HG03066 (cell line): ENCODE measurements around the gene PERM1.
"Not testable (repeated sequence)": the region's sequence is repeated elsewhere in the genome, so short reads cannot be mapped to it uniquely, and the experiment has no call there.

Source experiments
- ATAC-seq: cut with Tn5 transposase; IDR thresholded peaks from one replicate; pipeline ENCODE4 v1.9.1; 2021; ENCODE audit warnings: low read depth; ENCODE audit not compliant: unreplicated experiment

PERM1 gene

GRCh38 chr1:952201-952600, 29.7 kb downstream of the PERM1 start:
- ATAC-seq: no peak

- ATAC-seq: no peak
Observed at GRCh38 chr1:951364-951763, 30.5 kb downstream of the PERM1 start.

DNA sequence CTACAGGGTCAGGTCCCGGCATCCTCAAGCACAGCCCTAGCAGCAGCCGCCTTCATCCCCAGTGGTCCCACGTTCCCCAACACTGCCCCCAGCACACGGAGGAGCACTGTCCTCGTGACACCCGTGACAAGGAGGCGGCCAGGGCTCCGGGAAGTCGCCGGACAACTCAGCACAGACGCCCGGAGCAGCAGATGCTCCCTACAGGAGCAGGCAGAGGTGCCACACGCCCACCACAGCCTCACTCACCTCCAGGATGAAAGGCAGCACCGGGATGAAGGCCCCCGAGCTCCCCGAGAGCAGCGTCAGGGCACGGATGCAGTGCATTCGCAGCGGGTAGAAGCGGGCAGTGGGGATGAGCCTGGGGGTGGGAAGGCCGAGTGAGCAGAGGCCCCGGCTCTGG, 31.0 kb downstream of the PERM1 start:
- no peak for ATAC-seq

DNA sequence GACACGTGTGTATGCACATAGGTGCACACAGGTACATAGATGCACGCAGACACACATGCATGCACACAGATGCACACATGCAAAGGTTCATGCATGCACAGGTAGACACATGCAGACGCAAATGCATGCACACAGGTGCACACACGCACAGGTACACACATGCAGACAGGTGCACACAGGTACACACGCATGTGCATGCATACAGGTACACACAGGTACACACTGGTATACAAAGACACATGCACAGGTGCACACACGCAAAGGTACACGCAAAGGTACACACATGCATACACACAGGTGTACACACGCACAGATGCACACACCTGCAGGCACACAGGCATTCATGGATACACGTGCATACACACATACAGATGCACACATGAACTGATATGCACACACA, 31.6 kb downstream of the PERM1 start:
- no peak for ATAC-seq

GRCh38 chr1:947958-948357, 33.9 kb downstream of the PERM1 start:
- ATAC-seq: no peak

- ATAC-seq: not testable (repeated sequence)
Observed at GRCh38 chr1:946811-947210, 35.1 kb downstream of the PERM1 start.

- ATAC-seq: no peak
Observed at GRCh38 chr1:945688-946556, 36.0 kb downstream of the PERM1 start.

DNA sequence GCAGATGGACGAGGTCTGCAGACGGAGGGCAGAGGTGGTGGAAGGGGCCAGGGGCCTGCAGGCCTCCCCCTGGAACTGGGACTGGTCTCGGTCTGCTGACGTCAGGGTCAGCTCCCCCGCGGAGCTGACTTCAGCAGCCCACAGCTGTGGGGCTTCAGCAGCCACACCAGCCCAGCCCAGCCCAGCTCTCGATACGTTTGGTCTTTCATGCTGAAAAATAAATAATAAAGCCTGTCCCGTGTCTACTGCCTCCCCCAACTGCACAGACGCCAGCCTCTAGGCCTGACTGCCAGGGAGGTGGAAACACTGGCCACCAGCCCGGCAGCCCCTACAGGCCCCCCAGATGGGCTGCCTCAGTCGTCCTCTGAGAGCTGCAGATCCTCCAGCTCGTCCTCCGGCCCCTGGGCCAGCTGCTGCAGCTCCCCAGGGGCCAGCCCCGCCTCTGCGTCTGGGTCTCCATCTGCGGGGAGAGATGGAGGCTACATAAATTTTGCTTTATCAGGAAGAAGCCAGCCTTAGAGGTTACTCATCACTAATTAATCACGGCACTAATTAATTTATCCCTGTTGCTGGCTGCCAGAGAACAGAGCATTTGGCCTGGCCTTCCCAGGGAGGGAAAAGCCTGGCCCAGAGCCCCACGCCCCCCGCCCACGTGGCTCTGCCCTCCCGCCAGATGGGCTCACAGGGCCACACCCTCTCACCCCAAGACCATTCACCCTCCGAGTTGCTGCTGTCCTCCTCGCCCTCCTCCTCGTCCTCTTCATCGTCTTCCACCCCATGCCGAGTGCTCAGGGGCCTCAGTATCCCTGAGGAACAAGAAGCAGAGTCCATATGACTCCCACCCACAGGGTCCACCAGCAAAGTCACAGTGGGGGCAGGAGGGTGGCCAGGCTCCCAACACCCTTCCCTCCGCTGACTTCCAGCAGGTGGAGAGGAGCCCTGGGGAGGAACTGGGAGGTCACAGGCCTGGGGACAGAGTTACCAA, 37.3 kb downstream of the PERM1 start:
- ATAC-seq: no peak

DNA sequence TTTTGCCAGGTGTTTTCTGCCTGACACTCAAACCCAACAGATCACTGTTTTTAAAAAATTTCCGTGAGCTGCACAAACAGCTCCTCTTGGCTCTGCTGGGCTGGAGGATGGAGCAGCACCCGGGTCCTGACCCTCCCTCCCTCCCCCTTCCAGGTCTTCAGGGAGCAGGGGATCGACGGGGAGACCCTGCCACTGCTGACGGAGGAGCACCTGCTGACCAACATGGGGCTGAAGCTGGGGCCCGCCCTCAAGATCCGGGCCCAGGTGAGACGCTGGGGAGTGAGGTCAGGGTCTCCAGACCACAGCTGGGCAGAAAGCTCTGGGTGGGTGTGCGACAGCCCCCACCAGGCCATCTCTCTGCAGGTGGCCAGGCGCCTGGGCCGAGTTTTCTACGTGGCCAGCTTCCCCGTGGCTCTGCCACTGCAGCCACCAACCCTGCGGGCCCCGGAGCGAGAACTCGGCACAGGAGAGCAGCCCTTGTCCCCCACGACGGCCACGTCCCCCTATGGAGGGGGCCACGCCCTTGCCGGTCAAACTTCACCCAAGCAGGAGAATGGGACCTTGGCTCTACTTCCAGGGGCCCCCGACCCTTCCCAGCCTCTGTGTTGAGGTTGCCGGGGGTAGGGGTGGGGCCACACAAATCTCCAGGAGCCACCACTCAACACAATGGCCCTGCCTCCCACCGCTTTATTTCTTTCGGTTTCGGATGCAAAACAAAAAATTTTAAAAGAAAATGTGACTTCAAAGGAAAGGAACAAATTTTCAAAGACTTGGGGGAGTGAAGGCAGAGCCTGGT, 38.1 kb downstream of the PERM1 start:
- no peak for ATAC-seq

DNA sequence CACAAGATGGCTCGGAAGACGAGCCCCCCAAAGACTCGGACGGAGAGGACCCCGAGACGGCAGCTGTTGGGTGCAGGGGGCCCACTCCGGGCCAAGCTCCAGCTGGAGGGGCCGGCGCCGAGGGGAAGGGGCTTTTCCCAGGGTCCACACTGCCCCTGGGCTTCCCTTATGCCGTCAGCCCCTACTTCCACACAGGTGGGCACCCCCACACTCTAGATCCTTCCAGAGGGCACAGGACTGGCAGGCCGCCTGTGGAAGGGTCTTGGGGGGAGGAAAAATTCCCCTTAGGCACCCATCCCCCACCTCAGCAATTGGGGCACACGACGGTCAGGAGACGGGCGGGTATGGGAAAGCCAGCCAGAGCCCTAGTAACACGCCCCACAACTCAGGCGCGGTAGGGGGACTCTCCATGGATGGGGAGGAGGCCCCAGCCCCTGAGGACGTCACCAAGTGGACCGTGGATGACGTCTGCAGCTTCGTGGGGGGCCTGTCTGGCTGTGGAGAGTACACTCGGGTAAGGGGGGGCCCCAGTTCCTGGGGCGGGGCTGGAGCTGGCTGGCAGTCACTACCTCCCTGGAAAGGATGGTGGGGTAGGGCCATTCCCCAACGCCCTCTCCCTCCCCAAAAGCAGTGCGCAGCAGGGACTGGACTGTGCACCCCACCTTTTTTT, 38.9 kb downstream of the PERM1 start:
- ATAC-seq: no peak

GRCh38 chr1:942411-942821, 39.5 kb downstream of the PERM1 start:
- ATAC-seq: no peak

DNA sequence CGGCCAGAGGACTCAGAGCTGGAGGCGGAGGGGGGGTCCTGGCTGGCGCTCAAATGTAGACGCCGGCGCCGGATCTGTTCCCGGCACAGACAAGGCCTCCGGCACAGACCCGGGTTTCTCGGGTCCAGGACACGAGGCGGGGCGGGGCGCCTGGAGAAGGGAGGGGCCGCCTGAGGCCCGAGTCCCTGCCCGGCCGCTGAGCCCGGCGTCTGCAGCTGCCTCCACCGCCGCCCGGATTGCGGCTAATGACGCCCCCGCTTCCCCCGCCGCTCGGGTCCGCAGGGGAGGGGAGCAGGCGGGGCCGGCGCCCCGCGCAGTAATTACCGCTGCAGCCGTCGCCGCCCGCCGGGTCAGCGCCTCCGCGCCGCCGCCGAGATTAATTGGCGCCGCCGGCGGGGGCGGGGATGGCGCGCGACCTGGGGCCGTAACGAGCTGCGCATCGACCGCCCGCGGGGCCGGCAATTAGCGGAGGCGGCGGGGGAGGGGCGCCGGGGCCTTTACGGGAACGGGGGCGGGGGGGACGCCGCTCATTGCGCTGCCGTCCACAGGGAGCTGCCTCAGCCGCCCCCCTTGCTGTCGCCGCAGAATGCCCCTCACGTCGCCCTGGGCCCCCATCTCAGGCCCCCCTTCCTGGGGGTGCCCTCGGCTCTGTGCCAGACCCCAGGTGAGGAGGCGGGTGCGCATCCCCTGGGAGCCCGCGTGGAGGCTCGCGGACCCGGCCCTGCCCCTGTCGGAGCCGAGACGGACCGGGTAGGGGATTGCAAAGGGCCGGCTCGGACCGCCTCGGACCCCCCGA, 40.1 kb downstream of the PERM1 start:
- ATAC-seq: no peak

GRCh38 chr1:941015-941587, 40.8 kb downstream of the PERM1 start:
- no peak for ATAC-seq

DNA sequence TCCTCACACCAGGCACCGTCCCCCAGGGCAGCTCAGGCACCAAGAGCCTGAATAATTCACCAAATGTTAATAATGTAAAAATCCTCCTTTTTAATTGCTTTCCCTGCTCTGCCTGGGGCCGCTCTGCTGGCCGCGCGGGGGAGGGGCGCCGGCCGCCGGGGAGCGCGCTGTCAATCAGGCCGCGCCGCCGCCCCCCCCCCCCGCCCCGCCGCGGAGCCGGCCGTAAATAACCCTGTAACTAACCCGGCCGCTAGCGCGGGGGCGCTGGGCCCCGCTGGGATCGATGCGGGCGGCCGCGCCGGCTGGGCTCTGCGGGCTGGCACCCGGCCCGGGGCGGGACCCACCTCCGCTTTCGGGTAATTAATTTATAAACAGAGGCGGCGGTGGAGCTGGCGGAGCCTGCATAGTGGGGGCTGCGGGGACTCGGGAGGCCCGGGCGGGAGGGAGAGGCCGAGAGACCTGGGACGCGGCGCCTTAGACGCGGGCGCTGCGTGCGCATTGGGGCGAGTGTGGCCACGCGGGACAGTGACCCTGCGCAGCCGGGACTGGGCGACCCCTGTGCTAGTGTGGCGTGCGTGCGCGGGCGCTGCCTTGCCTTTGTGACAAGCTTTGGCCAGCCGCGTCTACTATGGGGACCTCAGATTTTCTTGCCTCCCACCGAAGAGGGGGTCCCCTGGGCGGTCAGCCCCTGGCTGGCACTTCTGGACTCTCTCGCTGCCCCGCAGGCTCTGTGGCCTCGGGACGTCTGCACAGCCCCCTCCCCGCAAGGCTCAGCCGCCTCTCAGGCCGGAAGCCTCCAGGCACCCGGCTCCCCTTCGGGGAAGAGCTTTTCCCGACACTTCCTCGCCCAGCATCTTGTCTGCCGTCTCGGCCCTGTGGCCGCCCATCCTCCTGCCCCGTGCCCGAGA, 41.5 kb downstream of the PERM1 start:
- no peak for ATAC-seq

DNA sequence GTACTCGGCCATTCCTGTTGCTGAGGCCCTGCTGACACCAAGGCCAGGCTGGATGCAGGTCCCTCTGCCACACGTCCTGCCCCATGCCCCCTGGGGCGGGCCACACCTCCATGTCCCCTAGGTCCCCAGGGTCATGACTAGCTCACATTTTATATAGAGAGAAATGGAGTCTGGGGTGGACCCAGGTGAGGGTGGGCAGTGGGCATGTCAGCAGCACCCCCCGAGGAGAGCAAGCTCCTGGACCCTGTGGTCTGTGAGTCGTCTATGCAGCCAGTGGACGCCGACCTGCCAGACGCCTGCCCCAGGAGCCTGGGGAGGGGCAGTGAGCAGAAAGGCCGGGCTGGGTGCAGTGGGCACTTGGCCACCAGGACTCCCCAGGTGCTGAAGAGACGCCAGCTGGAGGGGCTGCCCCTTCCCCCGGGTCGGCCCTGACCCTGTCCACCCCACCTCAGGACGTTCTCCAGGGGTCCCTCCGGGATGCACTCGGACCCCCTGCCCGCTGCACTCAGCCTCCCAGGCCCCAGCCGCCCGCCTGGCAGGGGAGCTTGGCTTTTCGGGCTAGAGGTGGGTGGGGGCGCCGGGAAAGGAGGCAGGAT, 42.3 kb downstream of the PERM1 start:
- no peak for ATAC-seq

- no peak for ATAC-seq
Observed at GRCh38 chr1:938711-939489, 43.0 kb downstream of the PERM1 start.
